Nephron (organoid): ENCODE results near the gene EME2.

ENCODE experiments used
- H3K27ac Mint-ChIP-seq, 3 experiments: 2 replicates each; pipeline ENCODE4 v1.8.0; 2020; ENCODE audit warnings: mixed read lengths in 3 of 3, mild to moderate bottlenecking in 2 of 3, moderate library complexity in 1 of 3
- H3K27me3 Mint-ChIP-seq: 2 replicates; pipeline ENCODE4 v1.8.0; 2021; ENCODE audit warnings: low read depth, mild to moderate bottlenecking, moderate library complexity, mixed read lengths
- H3K36me3 Mint-ChIP-seq: 2 replicates; pipeline ENCODE4 v1.8.0; 2020; ENCODE audit warnings: low read depth, mixed read lengths
- H3K4me1 Mint-ChIP-seq: 2 replicates; pipeline ENCODE4 v1.8.0; 2020; ENCODE audit warnings: mixed read lengths
- H3K4me3 Mint-ChIP-seq, 3 experiments: 2 replicates each; pipeline ENCODE4 v1.8.0; 2020; ENCODE audit warnings: mild to moderate bottlenecking in 3 of 3, mixed read lengths in 3 of 3, moderate library complexity in 2 of 3
- H3K9me3 Mint-ChIP-seq: 2 replicates; pipeline ENCODE4 v1.8.0; 2020; ENCODE audit warnings: mixed read lengths
- CTCF ChIP-seq, 3 experiments: fragments of 200-600 bp; sonication (generic); IDR thresholded peaks; one replicate each; pipeline ENCODE4 v1.5.0; 2021; ENCODE audit warnings: antibody characterized with exemption in 3 of 3; ENCODE audit not compliant: unreplicated experiment in 3 of 3

EME2 gene

GRCh38 chr16:1776991-1777374 lies 4.4 kb downstream of the EME2 start:
- H3K4me1 Mint-ChIP-seq = peaks cover 8% of the 10 kb centered on the region
- H3K36me3 Mint-ChIP-seq = no peaks in the 10 kb centered on the region
- H3K4me3 Mint-ChIP-seq = peak overlapping the region in 2 of 3 experiments; percentile 40 to 42
- no peak overlapping the region for H3K27ac Mint-ChIP-seq
- TF ChIP-seq CTCF (IDR thresholded peaks at IDR 0.05; ENCODE audit: unreplicated experiment in 3 of 3) = no peak
- H3K27me3 Mint-ChIP-seq = no peaks in the 10 kb centered on the region
- no peaks in the 10 kb centered on the region for H3K9me3 Mint-ChIP-seq

- Mint-ChIP-seq H3K36me3 (no peaks in the 10 kb centered on the region), H3K4me3 (no peak overlapping the region), H3K4me1 (peaks cover 4% of the 10 kb centered on the region), H3K9me3 (no peaks in the 10 kb centered on the region), H3K27me3 (no peaks in the 10 kb centered on the region), H3K27ac (no peak overlapping the region)
- no peak for TF ChIP-seq CTCF (IDR thresholded peaks at IDR 0.05; ENCODE audit: unreplicated experiment in 3 of 3)
Measured at GRCh38 chr16:1777375-1778199, 5.0 kb downstream of the EME2 start.

GRCh38 chr16:1778200-1779179 lies 5.9 kb downstream of the EME2 start:
- Mint-ChIP-seq H3K27ac (no peak overlapping the region), H3K36me3 (no peaks in the 10 kb centered on the region)

GRCh38 chr16:1779234-1779701 lies 6.7 kb downstream of the EME2 start:
- TF ChIP-seq CTCF (IDR thresholded peaks at IDR 0.05; ENCODE audit: unreplicated experiment in 3 of 3) = no peak
- Mint-ChIP-seq H3K4me1 (peaks cover 9% of the 10 kb centered on the region), H3K9me3 (no peaks in the 10 kb centered on the region), H3K27ac (no peak overlapping the region), H3K36me3 (no peaks in the 10 kb centered on the region), H3K27me3 (no peaks in the 10 kb centered on the region), H3K4me3 (peak overlapping the region; percentile 17 to 43 (median 26))

More at GRCh38 chr16:1778200-1779179, 5.9 kb downstream of the EME2 start:
- TF ChIP-seq CTCF (IDR thresholded peaks at IDR 0.05; ENCODE audit: unreplicated experiment in 3 of 3) = no peak
- Mint-ChIP-seq H3K27me3 (no peaks in the 10 kb centered on the region), H3K4me1 (peaks cover 9% of the 10 kb centered on the region), H3K9me3 (no peaks in the 10 kb centered on the region), H3K4me3 (peak overlapping the region; percentile 19 to 43 (median 26))

- H3K4me3 Mint-ChIP-seq = peak overlapping the region; percentile 86 to 90 (median 88)
- H3K9me3 Mint-ChIP-seq = no peaks in the 10 kb centered on the region
- no peak overlapping the region for H3K27ac Mint-ChIP-seq
- no peak for TF ChIP-seq CTCF (IDR thresholded peaks at IDR 0.05; ENCODE audit: unreplicated experiment in 3 of 3)
- no peaks in the 10 kb centered on the region for H3K36me3 Mint-ChIP-seq
- H3K27me3 Mint-ChIP-seq = no peaks in the 10 kb centered on the region
- peaks cover 9% of the 10 kb centered on the region for H3K4me1 Mint-ChIP-seq
Measured at GRCh38 chr16:1779741-1780676, 7.4 kb downstream of the EME2 start.
